PC-3 (cell line): ENCODE results near the gene PIGU.

Experiments used
- EZH2 ChIP-seq: fragments of 300-600 bp; sonication (generic); IDR thresholded peaks from one replicate; pipeline ENCODE4 v1.6.1; 2017; ENCODE audit warnings: antibody characterized with exemption, mild to moderate bottlenecking, low read length; ENCODE audit not compliant: unreplicated experiment
- EZH2phosphoT487 ChIP-seq: fragments of 300-600 bp; sonication (generic); IDR thresholded peaks from 2 replicates; pipeline ENCODE4 v1.6.1; 2018; ENCODE audit warnings: mild to moderate bottlenecking, antibody characterized with exemption, low read length, borderline replicate concordance
- TF ChIP-seq, protein P1 (sequence below): fragments of 300-600 bp; sonication (generic); conservative IDR thresholded peaks from 2 replicates; pipeline ENCODE4 v1.5.1; 2017; ENCODE audit warnings: antibody characterized with exemption, low read depth, mild to moderate bottlenecking, low read length

DNA sequence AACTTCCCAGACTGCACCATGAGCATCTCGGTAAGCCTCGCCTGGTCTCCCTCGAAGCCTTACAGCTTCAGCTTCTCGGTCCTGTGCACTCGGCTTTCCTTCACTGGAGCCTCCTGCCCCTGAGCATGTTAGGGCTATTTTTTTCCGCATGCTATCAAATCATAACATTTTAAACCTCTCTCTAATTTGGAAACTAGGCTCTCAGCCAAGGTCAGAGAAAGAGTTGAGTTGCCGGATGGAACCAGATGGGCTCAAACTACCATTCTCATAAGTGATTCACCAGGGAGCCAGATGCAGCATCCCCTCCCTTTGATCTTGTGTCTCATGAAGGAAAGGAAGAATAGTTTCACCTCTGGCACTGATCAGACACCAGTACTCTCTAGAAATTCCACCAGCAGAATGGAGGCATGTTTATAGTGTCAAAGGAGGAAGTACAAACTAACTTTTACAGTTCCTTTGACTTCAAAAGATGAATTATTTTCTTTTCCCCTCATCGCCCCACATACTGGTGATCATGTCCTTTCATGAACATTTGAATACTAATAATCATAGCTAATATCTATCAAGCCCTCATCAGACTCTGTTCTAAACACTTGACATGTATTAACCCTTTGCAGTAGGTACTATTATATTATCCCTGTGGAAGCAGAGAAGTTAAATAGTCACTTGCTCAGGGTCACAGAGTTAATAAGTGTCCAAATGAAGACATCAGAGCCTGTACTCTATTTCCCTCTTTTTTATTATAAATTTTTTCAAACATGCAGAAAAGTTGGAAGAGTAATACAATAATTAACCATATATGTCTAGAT is 71.7 kb downstream of the PIGU start:
- TF ChIP-seq, protein P1, sequence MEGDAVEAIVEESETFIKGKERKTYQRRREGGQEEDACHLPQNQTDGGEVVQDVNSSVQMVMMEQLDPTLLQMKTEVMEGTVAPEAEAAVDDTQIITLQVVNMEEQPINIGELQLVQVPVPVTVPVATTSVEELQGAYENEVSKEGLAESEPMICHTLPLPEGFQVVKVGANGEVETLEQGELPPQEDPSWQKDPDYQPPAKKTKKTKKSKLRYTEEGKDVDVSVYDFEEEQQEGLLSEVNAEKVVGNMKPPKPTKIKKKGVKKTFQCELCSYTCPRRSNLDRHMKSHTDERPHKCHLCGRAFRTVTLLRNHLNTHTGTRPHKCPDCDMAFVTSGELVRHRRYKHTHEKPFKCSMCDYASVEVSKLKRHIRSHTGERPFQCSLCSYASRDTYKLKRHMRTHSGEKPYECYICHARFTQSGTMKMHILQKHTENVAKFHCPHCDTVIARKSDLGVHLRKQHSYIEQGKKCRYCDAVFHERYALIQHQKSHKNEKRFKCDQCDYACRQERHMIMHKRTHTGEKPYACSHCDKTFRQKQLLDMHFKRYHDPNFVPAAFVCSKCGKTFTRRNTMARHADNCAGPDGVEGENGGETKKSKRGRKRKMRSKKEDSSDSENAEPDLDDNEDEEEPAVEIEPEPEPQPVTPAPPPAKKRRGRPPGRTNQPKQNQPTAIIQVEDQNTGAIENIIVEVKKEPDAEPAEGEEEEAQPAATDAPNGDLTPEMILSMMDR = no peak
- TF ChIP-seq EZH2 (no peak), EZH2phosphoT487 (no peak)
